HG03520 (cell line): ENCODE results near the gene TTC39B.
A peak's percentile ranks its signal among the peaks of the same experiment; 100 is the strongest.

Experiments
- ATAC-seq: cut with Tn5 transposase; IDR thresholded peaks from one replicate; pipeline ENCODE4 v1.9.1; 2021; ENCODE audit warnings: mild to moderate bottlenecking, moderate library complexity; ENCODE audit not compliant: unreplicated experiment

Gene TTC39B

GRCh38 chr9:15138357-15138686 lies 168.7 kb downstream of the TTC39B start:
- no peak for ATAC-seq

- no peak for ATAC-seq
These were observed 169.2 kb downstream of the TTC39B start for GRCh38 chr9:15137658-15138356.

GRCh38 chr9:15137089-15137488 lies 169.9 kb downstream of the TTC39B start:
- ATAC-seq: no peak

GRCh38 chr9:15136646-15137045 lies 170.4 kb downstream of the TTC39B start:
- no peak for ATAC-seq

DNA sequence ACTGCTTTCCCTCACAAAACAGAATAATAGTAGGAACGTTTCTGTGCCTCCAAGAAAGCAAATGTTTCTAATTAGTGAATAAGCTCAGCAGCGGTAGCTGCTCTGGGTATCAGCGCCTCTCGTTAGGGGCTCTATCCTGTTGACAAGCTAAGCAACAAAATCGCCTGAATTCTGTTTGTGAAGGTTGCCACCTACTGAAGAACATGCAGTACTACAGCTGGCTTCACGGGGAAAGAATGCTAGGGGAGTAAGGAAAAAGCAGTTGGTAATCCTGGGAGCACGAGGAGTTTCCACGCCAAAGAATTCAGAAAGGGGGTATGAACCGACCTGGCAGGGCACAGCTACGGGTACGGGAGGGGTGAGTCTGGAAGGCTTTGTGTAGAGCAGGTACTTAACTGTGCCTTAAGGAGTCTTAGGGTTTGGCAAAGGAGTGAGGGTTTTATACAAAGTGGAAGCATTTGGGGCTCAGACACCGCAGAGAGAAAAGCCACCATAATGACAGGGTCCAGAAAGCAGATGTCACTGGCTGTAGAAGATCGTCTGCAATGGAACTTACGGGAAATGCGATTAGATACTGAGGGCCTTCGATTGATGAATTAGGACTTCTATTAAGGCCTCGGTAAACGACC lies 171.7 kb downstream of the TTC39B start:
- peak; percentile 72 for ATAC-seq

GRCh38 chr9:15133488-15133887 lies 173.5 kb downstream of the TTC39B start:
- ATAC-seq: no peak

DNA sequence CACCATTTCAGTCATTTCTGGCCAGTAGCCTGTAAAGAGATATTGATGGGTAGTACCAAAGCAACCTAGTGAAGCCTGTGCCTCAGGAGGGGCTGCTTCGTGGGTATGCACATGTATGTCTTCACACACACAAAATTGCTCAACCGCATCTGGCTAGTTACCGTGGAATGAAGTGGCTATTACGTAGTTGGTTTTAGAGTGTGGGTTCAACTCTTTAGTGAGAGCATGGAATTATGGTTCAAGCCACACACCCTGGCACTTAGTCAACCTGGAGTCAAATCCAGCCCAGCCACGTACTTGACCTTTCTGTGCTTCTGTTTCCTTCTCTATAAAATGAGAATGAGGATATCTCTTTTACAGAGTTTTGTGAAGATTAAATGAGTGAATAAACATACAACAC lies 174.9 kb downstream of the TTC39B start:
- ATAC-seq: no peak

DNA sequence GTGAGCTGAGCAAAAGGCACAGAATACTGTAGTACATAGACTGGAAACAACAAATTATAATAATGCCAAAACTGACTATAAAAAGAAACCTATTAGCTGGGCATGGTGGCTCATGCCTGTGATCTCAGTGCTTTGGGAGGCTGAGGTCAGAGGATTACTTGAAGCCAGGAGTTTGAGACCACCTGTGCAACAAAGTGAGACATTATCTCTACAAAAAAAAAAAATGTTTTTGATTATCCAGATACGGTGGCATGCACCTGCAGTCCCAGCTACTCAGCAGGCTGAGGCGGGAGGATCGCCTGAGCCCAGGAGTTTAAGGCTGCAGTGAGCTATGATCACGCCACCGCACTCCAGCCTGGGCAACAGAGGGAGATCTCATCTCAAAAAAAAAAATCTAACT lies 175.9 kb downstream of the TTC39B start:
- no peak for ATAC-seq

GRCh38 chr9:15127831-15128230 lies 179.2 kb downstream of the TTC39B start:
- no peak for ATAC-seq

GRCh38 chr9:15121630-15122029 lies 185.4 kb downstream of the TTC39B start:
- ATAC-seq: no peak

GRCh38 chr9:15116130-15116580 lies 190.9 kb downstream of the TTC39B start:
- ATAC-seq: no peak

GRCh38 chr9:15115702-15116101 lies 191.3 kb downstream of the TTC39B start:
- no peak for ATAC-seq

- ATAC-seq: no peak
These were observed 192.0 kb downstream of the TTC39B start for GRCh38 chr9:15115041-15115440.
